ENCODE results near the gene AQP4.

Gene AQP4

DNA sequence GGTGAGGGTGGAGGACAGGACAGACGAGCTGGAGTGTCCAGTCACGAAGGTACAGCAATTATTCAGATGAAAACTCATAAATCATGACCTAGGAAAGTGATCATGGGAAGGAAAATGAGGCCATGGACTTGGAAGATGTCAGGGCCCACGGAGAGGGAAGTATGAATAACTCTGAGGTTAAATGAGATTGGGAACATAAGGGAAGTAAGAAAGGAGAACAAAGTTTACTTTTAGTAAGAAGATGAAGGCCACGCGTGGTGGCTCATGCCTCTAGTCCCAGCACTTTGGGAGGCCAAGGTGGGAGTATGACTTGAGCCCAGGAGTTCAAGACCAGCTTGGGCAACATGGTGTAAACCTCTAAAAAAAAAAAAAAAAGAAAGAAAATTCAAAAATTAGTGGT, 56.2 kb downstream of the AQP4 start:
- H3K4me3 ChIP-seq (ENCODE audit: low read depth, low read length) = no peak overlapping the region
- no peak for TF ChIP-seq CTCF (IDR thresholded peaks at IDR 0.05; ENCODE audit: low read depth, low read length)
- in situ Hi-C loops (cut with HindIII; ENCODE audit: low sequenced_read_pairs) = no loop called here
- DNase-seq (ENCODE audit: low read depth, low spot score) = no peak

DNA sequence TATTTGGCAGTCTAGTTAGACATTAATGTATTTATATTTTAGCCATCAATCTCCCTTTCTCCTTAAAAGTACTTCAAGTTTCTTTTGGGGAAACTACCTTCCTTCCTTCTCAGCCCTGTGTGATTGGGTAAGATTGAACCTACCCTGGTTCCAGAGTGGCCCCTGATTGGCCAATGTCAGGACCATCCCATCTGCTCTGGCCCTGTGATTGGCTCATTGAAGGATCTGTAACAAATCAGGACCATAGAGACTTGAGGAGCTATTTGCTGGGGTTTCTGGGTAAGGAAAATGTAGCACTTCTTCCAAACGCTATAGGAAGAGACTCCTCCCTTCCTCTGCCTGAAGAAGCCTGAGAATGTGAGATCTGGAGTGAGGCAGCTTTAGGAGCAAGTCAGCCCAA, 59.3 kb downstream of the AQP4 start:
- in situ Hi-C loops (cut with HindIII; ENCODE audit: low sequenced_read_pairs) = no loop called here
- DNase-seq (ENCODE audit: low read depth, low spot score) = no peak
- TF ChIP-seq CTCF (IDR thresholded peaks at IDR 0.05; ENCODE audit: low read depth, low read length) = no peak
- no peak overlapping the region for H3K4me3 ChIP-seq (ENCODE audit: low read depth, low read length)

- in situ Hi-C loops (cut with HindIII; ENCODE audit: low sequenced_read_pairs) = no loop called here
- no peak overlapping the region for H3K4me3 ChIP-seq (ENCODE audit: low read depth, low read length)
- TF ChIP-seq CTCF (IDR thresholded peaks at IDR 0.05; ENCODE audit: low read depth, low read length) = no peak
- DNase-seq (ENCODE audit: low read depth, low spot score) = peak; percentile 35
Measured at GRCh38 chr18:26804519-26804918, 61.0 kb downstream of the AQP4 start.

GRCh38 chr18:26803643-26804042, 61.9 kb downstream of the AQP4 start:
- in situ Hi-C loops (cut with HindIII; ENCODE audit: low sequenced_read_pairs) = no loop called here
- TF ChIP-seq CTCF (IDR thresholded peaks at IDR 0.05; ENCODE audit: low read depth, low read length) = no peak
- H3K4me3 ChIP-seq (ENCODE audit: low read depth, low read length) = no peak overlapping the region
- no peak for DNase-seq (ENCODE audit: low read depth, low spot score)

DNA sequence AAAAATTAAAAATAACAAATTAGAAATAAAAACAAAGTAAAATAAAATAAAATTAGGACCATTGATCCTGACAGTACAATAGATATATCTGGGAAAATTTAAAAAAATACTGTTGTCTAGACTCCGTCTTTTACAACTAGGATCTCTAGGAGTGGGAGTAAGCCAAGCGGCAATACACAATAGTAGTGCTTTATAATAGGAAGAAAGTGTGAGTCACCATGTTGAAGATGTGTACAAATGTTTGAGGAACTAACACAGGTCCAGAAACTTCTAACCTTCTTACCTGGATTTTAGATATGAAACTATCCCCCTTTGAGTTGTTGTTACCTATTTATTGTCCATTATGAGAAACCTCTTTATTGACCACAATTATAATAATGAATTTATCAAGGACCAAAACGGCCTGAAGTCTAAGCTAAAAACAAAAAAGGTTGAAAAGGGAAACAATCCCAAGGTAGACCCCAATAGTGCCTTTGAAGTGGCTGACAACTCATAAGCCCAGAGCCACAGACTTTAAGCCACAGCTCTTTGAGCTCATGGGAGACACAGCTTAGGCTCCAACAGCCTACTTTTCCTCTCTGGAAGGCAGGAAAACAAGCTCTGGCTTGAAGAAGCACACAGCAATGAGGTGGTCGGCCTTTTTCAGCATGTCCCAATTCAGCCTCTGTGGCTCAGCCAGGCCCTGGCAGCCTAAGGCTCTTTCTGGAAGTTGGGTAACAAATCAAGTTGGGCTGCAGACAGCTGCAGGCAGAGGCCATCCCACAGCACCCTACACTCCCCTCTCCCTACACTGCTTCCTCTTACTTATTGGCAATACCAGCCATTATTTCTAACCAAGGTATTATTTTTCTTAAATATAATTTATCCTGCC, 62.9 kb downstream of the AQP4 start:
- H3K4me3 ChIP-seq (ENCODE audit: low read depth, low read length) = no peak overlapping the region
- DNase-seq (ENCODE audit: low read depth, low spot score) = no peak
- no peak for TF ChIP-seq CTCF (IDR thresholded peaks at IDR 0.05; ENCODE audit: low read depth, low read length)
- in situ Hi-C loops (cut with HindIII; ENCODE audit: low sequenced_read_pairs) = no loop called here

Data from astrocyte of the spinal cord (primary cell).